Thymus (tissue), 11 donors: ENCODE results near the gene KLRG1. TPM values are rescaled to one million over a fixed set of nuclear protein-coding genes. Genes with fewer than 3 reads are reported as not detected.

Source experiments
- DNase-seq, 9 donors: peaks; one replicate each; pipeline ENCODE4 v3.0.0-alpha.2; 2013; ENCODE audit warnings: low spot score in 9 of 9, low read depth in 6 of 9, missing footprints in 1 of 9
- H3K27ac ChIP-seq, 2 donors: one replicate each; pipeline ENCODE4 v1.5.1; 2013; ENCODE audit warnings: control low read depth in 1 of 2, low read depth in 1 of 2, low read length in 1 of 2, mild to moderate bottlenecking in 1 of 2, moderate library complexity in 1 of 2
- H3K27me3 ChIP-seq, 2 donors: one replicate each; pipeline ENCODE4 v1.5.1; 2013; ENCODE audit warnings: low read length in 1 of 2; ENCODE audit not compliant: control insufficient read depth in 2 of 2, insufficient read depth in 1 of 2
- H3K36me3 ChIP-seq, 2 donors: one replicate each; pipeline ENCODE4 v1.5.1; 2013; ENCODE audit warnings: low read length in 1 of 2, mild to moderate bottlenecking in 1 of 2, moderate library complexity in 1 of 2; ENCODE audit not compliant: control insufficient read depth in 2 of 2, insufficient read depth in 2 of 2
- H3K4me1 ChIP-seq, 2 donors: one replicate each; pipeline ENCODE4 v1.5.1; 2013; ENCODE audit warnings: low read length in 2 of 2; ENCODE audit not compliant: control insufficient read depth in 2 of 2, insufficient read depth in 2 of 2
- H3K4me3 ChIP-seq, 2 donors: one replicate each; pipeline ENCODE4 v1.5.1; 2013; ENCODE audit warnings: low read length in 2 of 2, control low read depth in 1 of 2, mild to moderate bottlenecking in 1 of 2
- H3K9me3 ChIP-seq, 2 donors: one replicate each; pipeline ENCODE4 v1.5.1; 2013; ENCODE audit warnings: low read length in 1 of 2, mild to moderate bottlenecking in 1 of 2; ENCODE audit not compliant: control insufficient read depth in 2 of 2, insufficient read depth in 1 of 2
- WGBS: extraction: QIAGEN DNeasy Blood & Tissue Kit; methylation state at CpG from one replicate; pipeline ENCODE4 v1.1.7; 2013; 5-methylcytosine and 5-hydroxymethylcytosine counted together
- polyA plus RNA-seq: library from polyadenylated mRNA; stranded (reverse); fragments of 200-250 nt; gene quantifications from one replicate; pipeline ENCODE4 v1.2.3, GENCODE V29; 2013
- total RNA-seq: library from RNA; stranded (reverse); fragments of 120-200 nt; gene quantifications from one replicate; pipeline ENCODE4 v1.2.4, GENCODE V29; 2013
- donor health status: healthy.

Gene KLRG1
- total and polyA plus RNA-seq, 2 donors = 5.2 to 7.4 TPM

DNA sequence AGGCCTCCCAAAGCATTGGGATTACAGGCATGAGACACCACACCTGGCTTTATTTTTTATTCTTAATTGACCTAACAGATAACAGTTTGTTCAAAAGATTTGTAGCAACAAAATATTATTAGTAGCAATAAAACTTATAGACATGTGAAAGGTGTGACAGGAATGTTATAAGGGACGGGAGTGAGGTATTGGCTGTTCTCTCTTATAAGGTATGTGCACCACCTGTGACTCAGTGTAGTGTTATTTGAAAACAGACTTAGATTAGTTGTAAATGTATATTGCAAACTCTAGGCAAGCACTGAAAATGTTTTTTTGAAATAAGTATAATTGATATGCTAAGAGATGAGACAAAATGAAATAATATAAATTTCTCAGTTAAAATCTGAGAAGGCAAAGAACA is 57.8 kb downstream of the KLRG1 start:
- no peak for DNase-seq
- H3K27me3 ChIP-seq = no peaks in the 10 kb centered on the region
- H3K27ac ChIP-seq = no peak overlapping the region
- H3K36me3 ChIP-seq = no peaks in the 10 kb centered on the region
- 99% methylated on average over 1 of the region's 1 CpG for WGBS
- no peak overlapping the region for H3K4me3 ChIP-seq
- peaks cover 0 to 4% of the 10 kb centered on the region in 2 donors for H3K9me3 ChIP-seq
- H3K4me1 ChIP-seq = peaks cover 0 to 15% of the 10 kb centered on the region in 2 donors

GRCh38 chr12:9048930-9049329 is 59.6 kb downstream of the KLRG1 start:
- over 99% methylated on average over 2 of the region's 2 CpGs for WGBS
- no peak for DNase-seq
- H3K4me1 ChIP-seq = peaks cover 0 to 15% of the 10 kb centered on the region in 2 donors
- H3K4me3 ChIP-seq = no peak overlapping the region
- H3K36me3 ChIP-seq = no peaks in the 10 kb centered on the region
- peaks cover 0 to 4% of the 10 kb centered on the region in 2 donors for H3K9me3 ChIP-seq
- H3K27me3 ChIP-seq = no peaks in the 10 kb centered on the region
- no peak overlapping the region for H3K27ac ChIP-seq

- WGBS = 28% methylated on average over 6 of the region's 6 CpGs
- H3K9me3 ChIP-seq = peaks cover 0 to 4% of the 10 kb centered on the region in 2 donors
- peak in 7 of 9 donors; percentile 42 to 77 (median 54) for DNase-seq
- H3K4me1 ChIP-seq = peaks cover 0 to 15% of the 10 kb centered on the region in 2 donors
- no peaks in the 10 kb centered on the region for H3K27me3 ChIP-seq
- H3K27ac ChIP-seq = no peak overlapping the region
- no peaks in the 10 kb centered on the region for H3K36me3 ChIP-seq
- H3K4me3 ChIP-seq = no peak overlapping the region
These were observed 60.3 kb downstream of the KLRG1 start for GRCh38 chr12:9049520-9050133.

- no peak for DNase-seq
- H3K4me3 ChIP-seq = no peak overlapping the region
- 91% methylated on average over 15 of the region's 15 CpGs for WGBS
- H3K9me3 ChIP-seq = peaks cover 0 to 4% of the 10 kb centered on the region in 2 donors
- H3K27ac ChIP-seq = no peak overlapping the region
- no peaks in the 10 kb centered on the region for H3K27me3 ChIP-seq
- no peaks in the 10 kb centered on the region for H3K36me3 ChIP-seq
- peaks cover 0 to 15% of the 10 kb centered on the region in 2 donors for H3K4me1 ChIP-seq
These were observed 61.3 kb downstream of the KLRG1 start for GRCh38 chr12:9050521-9051157.

DNA sequence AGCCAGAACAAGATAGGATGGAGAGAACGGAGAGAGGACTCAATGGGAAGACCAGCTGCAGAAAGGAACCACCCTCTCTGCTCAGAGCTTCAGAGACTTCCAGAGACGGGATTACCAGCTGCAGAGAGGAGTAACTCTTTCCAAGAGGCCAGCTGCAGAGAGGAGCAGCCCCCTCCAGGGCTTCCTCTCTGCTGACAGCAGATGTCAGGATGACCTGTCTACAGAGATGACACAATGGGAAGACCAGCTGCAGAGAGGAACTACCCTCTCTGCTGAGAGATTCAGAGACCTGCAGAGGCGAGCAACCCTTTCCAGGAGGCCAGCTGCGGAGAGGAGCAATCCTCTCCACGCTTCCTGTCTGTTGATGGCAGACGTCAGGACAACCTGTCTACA is 61.8 kb downstream of the KLRG1 start:
- H3K4me1 ChIP-seq = peaks cover 0 to 15% of the 10 kb centered on the region in 2 donors
- H3K9me3 ChIP-seq = peaks cover 0 to 4% of the 10 kb centered on the region in 2 donors
- 48% methylated on average over 6 of the region's 6 CpGs for WGBS
- no peaks in the 10 kb centered on the region for H3K27me3 ChIP-seq
- H3K4me3 ChIP-seq = no peak overlapping the region
- no peaks in the 10 kb centered on the region for H3K36me3 ChIP-seq
- DNase-seq = peak in 2 of 9 donors; percentile 19 to 35
- H3K27ac ChIP-seq = no peak overlapping the region

- Histone ChIP-seq H3K9me3 (peaks cover 0 to 4% of the 10 kb centered on the region in 2 donors), H3K27ac (no peak overlapping the region), H3K27me3 (no peaks in the 10 kb centered on the region), H3K4me1 (peaks cover 0 to 15% of the 10 kb centered on the region in 2 donors), H3K36me3 (no peaks in the 10 kb centered on the region), H3K4me3 (no peak overlapping the region)
- WGBS = 89% methylated on average over 1 of the region's 1 CpG
- no peak for DNase-seq
These were observed 63.3 kb downstream of the KLRG1 start for GRCh38 chr12:9052610-9053009.

Other genes starting within 250 kb of the KLRG1 start
- gene A2ML1, start 166.9 kb upstream of the KLRG1 start, total RNA-seq = 1.8 TPM
- gene A2ML1, start 166.9 kb upstream of the KLRG1 start, polyA plus RNA-seq = 30.0 TPM
- gene PHC1, start 75.0 kb upstream of the KLRG1 start, total RNA-seq = 21.4 TPM
- 73.2 TPM for gene PHC1, start 75.0 kb upstream of the KLRG1 start, polyA plus RNA-seq
- 166 TPM for gene M6PR, start 39.9 kb upstream of the KLRG1 start, total RNA-seq
- gene M6PR, start 39.9 kb upstream of the KLRG1 start, polyA plus RNA-seq = 101 TPM
- gene A2M, start 126.4 kb downstream of the KLRG1 start, total RNA-seq = 57.7 TPM
- 47.6 TPM for gene A2M, start 126.4 kb downstream of the KLRG1 start, polyA plus RNA-seq
- gene PZP, start 218.8 kb downstream of the KLRG1 start, total RNA-seq = 0.14 TPM
- gene PZP, start 218.8 kb downstream of the KLRG1 start, polyA plus RNA-seq = 0.21 TPM